Stimulated activated CD4-positive, alpha-beta T cell treated with anti-CD3 and anti-CD28 coated beads, Interleukin-1b, Interleukin-23, amount 100 ng/mL, for 48 hours (primary cell): ENCODE results near the gene SNX9.
A peak's percentile ranks its signal among the peaks of the same experiment; 100 is the strongest.

Experiments used
- DNase-seq: peaks from one replicate; pipeline ENCODE4 v3.0.0-alpha.2; 2020

SNX9 gene

DNA sequence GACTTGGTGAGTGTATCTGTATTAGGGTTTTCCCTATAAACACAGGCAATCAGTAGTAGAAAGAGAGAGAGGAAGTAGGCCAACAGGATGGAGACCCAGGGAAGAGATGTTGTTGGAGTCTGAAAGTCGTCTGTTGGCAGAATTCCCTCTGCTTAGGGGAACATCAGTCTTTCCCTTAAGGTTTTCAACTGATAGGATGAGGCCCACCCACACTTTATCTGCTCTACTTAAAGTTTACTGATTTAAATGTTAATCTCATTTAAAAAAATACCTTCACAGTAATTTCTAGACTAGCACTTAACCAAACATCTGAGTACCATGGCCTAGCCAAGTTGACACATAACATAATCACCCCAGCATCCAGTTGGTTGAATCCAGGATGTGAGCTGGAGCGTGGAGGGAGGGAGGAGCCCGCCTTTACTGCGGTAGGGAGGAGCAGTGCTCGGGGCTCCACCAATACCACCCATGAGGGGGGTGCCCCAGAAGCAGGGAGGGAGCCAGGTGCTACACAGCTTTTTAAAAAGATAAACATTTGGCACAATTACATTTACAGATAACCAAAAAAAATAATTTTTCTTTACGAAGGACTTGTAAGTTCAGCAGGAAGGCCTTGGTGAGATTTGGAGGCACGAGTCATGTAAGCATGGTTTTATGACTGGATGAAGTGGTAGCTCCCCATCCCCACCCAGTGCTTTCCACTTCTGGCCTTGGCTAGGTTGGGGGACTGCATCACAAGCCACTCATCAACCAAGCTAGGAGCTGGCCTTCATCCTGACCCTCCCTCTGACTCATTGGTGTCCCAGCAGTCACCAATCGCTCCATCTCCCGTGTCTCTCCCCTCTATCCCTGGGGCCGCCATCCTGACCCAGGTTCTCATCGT is 18.4 kb upstream of the SNX9 start:
- DNase-seq, result peak; percentile 52

DNA sequence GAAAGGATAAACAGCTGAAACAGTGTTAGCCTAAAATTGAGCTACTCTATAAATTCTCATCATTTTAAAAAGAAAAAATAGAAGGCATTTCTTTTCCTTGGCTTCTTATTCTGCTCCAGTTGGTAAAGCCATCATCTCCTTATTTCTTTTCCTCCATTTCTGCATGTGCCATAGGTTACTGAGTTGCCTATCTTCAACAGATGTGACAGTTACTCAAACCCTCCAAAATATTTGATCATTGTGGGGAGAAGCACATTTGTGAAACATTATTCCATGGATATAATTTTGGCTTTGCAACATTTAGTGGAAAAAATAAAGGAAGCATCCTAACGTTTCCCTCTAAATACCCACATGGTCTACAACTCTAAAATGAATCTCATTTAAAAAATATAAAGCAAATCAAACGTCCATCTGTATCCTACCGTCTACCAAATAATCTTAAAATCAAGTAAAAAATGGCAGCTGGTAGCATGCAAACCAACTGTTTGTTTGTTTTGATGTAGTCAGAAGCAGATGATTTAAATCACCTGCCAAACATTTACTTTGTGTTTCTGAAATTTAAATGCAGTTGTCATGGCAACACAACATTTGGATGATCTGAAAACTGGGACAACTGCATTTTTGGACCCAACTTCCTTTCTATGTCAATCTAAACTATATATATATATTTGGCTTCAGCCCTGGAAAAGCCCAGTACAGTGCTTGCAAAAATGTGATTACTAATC is 16.8 kb upstream of the SNX9 start:
- no peak for DNase-seq

DNA sequence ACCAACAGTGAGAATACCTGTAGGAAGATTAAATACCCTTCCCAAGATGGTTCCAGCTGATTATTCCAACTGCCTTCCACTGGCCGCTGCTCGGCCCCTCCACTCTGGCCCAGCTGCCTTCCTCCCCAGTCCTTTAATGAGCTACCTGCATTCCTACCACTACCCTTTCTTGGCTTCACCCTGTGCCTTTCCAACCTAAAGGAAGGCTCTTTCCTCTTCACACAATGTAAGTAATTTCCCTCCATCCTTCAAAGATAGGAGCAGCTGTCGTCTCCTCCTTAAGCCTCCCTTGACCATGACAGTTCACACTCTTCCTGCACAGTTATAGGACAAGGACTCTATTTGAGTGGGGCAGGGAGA is 16.2 kb upstream of the SNX9 start:
- no peak for DNase-seq

DNA sequence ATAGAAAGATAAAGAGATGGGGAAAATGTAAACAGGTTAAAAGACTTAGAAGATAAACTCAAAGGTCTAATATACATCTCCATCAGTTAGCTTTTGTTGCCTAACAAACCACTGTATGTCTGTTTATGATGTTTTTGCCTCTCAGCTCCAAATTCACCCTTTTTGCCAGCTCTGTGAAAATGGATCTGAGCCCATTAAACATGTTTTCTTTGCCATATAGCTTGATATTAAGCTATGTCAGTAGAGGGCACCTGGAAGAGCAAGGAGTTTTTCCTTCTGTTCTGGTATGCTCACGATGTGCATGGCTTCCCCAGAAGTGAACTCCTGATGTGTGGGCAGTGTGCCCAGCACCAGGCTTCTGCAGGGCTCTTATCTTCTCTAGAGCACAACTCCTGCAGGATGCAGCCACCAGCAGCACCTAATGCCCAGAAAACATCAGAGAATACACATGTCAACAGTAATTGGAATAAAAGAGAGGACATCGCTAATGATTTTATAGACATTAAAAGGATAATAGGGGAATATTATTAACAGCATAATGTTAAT is 14.6 kb upstream of the SNX9 start:
- no peak for DNase-seq

DNA sequence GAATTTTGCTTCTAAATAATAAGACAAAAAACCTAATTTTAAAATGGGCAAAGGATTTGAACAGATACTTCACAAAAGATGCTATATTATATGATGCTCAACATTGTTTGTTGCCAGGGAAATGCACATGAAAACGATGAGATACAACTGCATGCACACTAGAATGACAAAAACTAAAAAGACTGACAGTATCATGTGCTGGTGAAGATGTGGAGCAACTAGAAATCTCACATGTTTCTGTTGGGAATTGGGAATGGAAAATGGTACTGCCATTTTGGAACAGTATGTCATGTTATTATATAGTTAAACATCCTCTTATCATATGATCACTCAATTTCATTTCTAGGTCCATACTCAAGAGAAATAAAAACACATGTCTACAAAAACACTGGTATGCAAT is 13.4 kb upstream of the SNX9 start:
- DNase-seq, result no peak

DNA sequence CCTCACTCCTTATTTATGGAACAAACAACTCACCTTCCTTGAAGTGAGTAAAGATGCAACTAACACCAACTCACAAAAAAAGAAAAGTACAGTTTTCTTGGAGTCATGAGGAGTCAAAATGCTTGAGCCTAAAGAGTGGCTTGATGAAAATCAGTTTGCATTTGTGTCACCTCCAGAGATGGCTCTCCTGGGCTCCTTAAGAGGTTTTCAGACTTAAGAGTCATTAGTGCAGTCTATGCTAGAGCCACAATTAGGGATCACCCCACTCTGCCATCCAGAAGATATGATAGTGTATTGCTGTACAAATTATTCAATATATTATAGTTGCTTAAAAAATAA is 11.9 kb upstream of the SNX9 start:
- no peak for DNase-seq

DNA sequence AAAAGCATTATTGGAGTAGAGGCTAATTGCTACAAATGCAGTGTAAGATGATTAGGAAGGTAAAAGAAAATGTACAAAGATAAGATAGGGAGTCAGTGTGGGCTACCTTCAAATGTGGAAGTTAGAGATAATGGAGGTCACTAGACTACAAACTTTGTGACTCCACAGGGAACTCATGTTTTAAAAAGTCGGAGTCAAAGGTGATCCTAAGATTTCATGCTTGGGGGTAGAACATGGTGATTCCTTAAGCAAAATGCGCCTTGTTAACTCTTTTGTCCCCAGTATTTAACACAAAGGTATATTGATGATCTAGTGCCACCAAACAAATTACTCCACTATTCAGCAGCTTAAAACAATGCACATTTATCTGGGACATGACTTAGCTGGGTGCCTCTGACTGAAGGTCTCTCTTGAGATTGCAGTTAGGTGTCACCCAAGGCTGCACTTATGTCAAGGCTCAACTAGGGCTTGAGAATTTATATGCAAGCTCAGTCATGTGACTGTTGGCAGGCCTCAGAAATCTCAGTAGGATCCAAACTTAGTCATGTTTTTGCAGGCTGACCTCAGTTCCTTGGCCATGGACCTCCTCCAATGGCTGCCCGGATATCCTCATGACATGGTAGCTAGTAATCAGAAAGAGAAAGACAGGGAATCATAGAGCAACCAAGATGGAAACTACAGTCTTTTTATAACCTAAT is 11.4 kb upstream of the SNX9 start:
- no peak for DNase-seq

DNA sequence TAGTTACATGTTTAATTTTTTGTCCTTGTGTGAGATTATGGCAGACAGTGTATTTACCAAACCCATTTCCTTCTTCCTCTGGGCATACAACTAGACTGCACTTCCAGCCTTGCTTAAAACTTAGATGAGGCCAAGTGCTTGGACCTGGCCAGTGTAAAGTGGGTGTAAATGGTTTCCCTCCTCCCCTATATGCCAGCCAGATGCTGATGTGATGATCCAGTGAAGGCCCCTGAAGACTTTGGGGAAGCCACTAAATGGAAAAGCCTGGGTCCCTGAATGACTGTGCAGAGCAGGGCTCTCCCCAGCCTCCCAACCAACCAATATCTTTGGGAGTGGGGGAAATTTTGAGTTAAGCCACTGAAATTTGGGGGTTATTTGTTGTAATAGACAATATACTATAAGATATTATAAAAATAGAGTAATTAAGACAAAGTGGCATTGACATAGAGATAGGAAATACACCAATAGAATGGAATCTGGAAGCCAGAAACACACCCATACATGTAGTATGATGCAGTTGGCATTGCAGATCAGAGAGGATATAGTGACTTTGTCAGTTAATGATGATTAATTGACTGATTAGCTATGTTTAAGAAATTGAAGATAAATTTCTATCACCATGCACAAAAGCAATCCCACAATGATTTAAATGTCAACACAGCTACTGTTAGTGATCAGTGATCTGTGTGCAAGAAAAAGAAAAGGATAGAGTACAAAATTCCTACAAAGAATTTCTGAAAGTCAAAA is 10.4 kb upstream of the SNX9 start:
- no peak for DNase-seq

DNA sequence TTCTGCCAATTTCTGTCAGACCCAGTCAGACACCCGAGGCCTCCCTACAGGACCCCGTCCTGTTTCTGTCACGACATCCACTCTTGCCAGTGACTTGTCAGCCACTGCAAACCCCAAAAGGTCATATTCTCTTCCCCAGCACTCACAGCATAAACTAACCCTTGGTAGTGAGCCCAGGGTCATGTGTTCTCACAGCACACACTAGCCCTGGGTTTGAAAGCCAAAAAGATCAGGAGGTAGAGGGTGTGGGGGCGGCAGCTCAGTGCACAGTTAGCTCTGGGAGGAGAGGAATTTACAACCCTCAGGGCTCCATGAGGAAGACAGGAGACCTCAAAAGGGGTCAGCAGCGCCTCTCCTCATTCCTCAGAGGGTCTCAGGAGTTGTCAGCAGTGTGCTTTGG is 9.9 kb upstream of the SNX9 start:
- DNase-seq, result no peak

DNA sequence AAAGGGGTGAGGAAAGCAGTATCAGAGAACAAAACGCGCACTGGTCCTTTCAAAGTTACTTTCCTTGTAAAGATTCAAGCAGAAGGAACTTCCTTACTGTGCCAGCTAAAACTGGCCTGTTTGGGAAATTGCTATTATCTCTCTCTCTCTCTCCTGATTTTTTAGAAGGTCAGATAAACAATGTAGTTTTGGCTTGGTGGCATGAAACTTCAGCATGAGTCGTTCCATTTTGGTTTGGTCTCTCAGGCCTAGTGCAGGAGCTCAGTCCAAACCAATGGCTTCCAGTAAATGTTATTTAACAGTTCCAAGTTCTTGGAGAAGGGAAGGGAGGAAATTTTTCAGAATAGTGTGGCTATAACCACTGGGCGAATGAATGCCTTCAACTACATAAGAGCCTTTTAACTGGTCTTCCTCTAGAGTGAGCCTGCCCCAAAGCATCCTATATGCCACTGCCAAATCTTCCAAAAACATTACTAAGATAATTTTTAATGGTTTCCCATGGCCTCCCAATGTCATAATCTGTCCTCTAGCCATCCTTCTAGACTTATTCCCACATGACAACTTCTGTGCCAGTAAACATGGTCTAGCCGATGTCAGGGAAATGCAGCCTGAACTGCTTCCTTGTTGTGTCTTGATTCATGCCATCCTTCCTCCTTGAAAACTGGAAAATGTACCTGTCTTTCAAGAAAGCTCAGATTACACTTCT is 9.1 kb upstream of the SNX9 start:
- no peak for DNase-seq

DNA sequence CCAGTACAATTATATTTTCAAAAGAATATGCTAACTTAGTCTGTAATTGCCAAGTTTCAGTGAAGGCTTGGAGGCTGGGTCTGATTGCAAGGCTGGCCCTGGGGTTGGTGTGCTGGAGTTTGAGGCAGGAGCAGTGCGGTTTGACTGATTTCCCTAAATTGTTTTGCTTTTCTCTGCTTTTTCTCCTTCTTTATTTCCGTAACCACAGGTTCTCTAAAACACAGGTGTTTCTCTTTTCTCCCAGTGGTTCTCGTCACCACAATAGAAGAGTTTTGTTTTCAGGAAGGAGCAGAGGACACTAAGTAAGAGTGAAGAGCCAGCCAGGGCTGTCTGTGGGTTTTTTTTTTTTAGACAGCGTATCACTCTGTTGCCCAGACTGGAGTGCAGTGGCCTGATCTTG is 8.2 kb upstream of the SNX9 start:
- DNase-seq, result no peak

DNA sequence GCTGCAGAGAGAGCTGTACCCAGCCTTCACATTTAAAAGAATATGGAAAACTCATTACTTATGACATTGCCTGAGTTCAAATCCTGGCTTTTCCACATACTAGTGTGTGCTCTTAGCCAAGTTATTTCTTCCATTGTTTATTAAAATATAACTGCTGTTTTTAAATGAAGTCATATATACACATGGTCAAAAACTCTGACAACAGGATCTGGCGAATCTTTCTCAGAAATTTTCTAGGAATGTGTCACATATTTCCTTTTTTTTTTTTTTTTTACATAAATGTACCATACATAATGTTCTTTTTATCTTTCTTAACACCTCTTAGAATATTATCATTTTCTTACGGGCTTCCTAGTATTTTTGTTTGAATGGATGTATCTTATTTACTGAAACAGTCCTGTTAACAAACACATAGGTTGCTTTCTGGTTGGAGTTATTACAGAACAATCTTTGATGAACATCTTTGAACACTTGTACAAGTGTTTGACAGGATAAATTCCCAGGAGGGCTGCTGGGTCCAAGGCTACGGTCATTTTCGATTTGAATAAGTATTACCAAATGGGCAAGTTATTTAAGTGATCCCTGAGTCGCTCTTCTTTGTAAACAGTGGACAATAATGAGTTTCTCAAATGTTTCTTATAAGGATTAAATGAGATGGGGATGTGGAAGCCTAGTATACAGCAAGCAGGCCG is 1.6 kb upstream of the SNX9 start:
- no peak for DNase-seq

DNA sequence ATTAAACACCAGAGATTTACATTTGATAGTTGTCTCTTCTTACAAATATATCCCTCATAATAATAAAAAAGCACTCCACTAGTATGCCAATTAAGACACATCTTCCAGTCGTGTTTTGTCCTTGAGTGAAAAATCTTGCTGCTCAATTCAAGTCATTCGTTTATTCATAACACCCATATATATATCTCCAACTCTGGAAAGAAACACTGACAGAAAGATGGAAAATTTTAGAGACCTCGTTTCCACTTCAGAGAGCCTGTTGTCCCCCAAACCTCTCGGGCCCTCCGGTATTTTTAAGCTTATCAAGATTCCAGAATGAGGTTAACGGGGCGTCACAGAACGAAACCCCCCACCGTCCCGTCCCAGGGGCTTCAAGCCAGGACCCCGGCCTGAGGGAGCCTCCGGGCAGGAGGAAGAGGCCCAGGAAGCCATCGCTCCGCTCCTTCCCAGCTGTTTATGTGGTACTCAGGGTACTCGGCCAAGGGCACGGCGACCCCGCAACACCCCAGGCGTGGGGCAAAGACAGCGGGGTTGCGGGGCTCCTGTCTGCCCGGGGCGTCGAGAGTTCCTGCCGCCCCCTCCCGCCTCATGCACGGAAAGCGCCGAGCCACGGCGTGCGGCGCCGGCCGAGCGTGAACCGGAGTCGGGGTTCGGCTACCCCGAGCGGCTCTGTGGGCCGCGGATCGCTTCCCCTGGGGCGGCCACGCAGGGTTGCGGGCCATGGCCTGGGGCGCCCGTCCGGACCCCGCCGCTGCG is 623 bp upstream of the SNX9 start:
- peak; percentile 32 for DNase-seq

DNA sequence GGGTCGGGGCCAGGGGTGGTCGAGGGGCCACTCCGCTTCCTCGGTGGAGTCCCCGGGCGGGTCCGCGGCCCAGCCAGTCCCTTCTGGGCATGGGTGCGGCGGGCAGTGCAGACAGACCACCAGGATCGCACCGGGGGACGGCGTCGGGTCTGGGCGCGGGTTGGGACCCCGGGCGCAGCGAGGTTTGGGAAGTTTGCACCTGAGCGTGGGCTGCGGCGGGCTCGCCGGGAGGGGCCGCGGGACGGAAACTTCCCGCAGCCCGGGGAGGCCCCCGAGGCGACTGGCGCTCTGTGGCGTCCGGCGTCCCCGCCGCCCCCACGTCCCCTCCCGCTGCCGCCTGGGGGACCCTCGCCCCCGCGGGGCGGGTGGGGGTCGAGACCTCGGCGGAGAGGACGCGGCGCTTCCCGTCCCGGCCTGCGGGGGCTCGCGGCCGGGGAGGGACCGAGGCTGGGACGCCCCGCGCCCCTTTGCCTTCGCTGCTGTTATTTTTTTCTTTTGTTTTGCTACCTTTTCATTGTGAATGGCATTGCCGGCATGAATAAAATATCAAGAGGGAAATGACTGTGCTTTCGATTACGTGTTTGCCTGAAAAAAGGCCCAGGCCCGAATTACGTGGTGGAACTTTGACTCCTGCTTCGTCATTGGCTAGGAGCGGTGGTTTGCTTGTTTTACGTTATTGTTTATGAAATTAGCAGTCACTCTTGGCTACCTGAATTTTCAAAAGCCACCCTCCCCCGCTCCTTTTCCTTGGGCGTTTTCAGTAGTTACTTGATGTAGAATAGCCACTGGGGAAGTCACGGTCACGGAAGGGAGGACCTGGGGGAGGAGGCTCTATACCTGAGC is 703 bp downstream of the SNX9 start:
- DNase-seq, result peak; percentile 91

DNA sequence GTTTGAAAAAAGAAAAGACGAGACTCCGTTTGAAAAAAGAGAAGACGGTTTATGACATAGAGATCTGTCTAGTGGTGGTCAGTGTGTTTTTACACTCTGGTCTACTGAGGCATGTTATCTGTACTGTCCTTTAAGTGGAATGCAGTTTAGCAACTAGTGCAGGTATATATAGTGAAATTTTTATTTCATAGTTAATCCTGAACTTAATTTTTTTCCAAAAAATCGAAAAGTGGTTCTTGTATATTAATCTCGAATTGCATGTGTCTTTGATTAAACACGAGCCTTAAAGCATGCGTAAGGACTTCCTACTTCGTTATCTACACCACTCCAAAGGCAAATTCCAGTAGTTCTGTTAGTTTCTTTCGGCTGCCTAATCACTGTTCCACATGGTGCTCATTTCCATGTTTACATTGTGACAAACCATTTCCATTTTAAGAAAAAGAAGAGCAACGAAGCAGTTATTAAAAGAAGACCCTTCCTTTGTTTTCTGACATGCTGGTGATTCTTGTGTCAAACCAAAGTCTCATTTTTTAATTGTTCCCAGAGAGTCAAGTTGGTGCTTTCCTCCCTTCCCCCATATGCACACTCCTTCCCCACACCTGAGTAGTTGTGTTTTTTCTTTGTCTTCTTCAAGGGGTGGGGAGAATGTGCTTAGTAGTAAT is 2.3 kb downstream of the SNX9 start:
- DNase-seq, result no peak

DNA sequence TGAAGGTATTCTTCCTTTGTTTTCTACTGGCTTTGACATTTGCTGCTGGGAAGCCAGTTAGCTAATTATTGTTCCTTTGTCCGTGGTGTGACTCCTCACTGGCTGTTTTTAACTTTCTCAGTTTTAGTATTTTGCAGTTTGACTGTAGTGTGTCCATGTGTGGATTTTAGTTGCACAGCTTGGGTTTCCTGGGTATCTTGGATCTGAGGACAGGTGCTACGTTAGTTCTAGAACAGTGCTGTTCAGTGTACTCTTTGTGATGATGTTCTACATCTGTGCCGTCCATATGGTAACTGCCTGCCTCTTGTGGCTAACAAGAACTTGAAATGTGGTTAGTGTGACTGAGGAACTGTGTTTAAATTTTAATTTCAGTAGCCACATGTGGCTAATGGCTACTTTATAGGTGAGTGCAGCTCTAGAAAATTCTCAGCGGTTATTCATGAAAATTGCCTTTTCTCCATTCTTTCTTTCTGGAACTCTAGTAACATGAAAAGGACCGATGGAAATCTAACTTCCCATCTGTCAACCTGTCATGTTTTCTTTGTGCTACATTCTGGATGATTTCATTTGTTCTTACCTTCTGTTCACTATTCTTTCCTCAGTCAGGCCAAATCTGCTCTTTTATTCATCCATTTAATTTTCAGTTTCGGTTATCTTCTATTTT is 7.4 kb downstream of the SNX9 start:
- no peak for DNase-seq

DNA sequence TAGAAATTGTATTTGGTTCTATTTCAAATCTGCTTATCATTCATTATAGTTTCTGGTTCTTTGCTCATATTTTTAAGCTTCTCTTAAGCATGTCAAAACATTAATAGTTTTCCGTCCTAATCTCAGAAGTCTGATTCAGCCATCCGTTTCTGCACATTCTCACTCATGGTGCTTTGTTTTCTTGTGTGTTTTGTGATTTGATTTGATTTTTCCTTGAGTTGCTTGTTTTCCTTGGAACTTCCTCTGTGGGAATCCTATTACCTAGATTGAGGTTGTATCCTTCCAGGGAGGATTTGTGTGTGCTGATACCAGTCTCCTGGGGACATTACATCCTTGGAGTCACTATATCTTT is 7.9 kb downstream of the SNX9 start:
- DNase-seq, result no peak

DNA sequence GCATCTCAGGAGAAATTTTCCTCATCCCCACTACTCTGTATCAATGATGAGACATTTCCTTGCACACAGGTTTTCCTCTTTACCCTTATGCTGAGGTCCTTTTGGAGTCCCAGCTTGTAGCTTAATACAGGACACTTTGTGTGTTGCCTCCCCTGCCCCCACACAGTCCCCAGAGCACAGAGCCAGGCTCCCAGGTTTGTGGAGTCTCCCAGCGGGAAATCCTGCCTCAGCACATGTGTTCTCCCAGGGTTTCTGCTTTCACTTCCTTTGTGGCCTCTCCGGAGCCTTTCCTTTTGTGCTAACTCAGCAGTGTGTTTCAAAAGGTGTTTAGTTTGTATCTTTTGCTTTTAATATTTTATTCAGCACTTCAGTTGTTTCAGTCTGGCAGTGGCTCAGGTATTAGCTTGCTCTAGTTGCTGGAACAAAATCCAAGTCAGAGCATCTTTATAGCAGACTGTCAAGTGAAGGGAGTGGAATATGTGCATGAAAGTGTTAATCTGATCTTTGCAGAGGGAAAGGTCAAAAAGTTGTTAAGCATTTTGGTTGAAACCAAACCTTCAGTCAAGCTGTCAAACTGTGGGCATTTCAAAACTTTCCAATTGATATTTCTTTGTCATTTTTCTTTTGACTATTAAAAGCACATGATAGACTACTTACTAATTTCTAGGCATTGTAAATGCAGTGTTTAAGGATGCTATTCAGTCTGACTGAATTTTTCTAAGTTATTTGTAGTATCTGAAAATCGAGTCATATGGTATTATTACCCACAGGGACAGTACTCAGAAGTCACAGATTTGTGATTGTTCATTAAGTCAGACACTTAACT is 8.6 kb downstream of the SNX9 start:
- no peak for DNase-seq
